Endothelial cell of umbilical vein (primary cell): ENCODE measurements around the gene VPS13A. TPM values are rescaled to one million over a fixed set of nuclear protein-coding genes. Genes with fewer than 3 reads are reported as not detected.

Source experiments
- BruUV-seq: library from RNA; stranded (reverse); fragments of 400-500 nt; replicated peaks from 2 replicates; lab custom pipeline; 2021; lab: Mats Ljungman, UMichigan
- CTCF ChIA-PET: fragments of 300-600, 350-600 bp; sonication (Branson Sonifier 250); formaldehyde crosslinking; loops from one replicate; lab custom pipeline; 2021; ENCODE audit warnings: antibody characterized with exemption, inconsistent platforms; lab: Charles Lee
- POLR2A ChIA-PET: fragments of 300-600, 350-600 bp; sonication (Branson Sonifier 250); formaldehyde crosslinking; loops from one replicate; lab custom pipeline; 2021; ENCODE audit warnings: antibody characterized with exemption, inconsistent platforms; lab: Charles Lee
- DNase-seq: peaks from one replicate; pipeline ENCODE4 v3.0.0-alpha.2; 2011; ENCODE audit warnings: low read depth, low spot score
- FAIRE-seq: peaks from 2 replicates; lab custom pipeline; 2011; peaks lifted over from hg19 to GRCh38; lab: Jason Lieb, UNC
- H2AFZ ChIP-seq: 2 replicates; pipeline ENCODE4 v1.6.0; 2012; ENCODE audit warnings: low read depth, low read length, control low read depth, inconsistent platforms
- H3K27ac ChIP-seq: 2 replicates; pipeline ENCODE4 v1.5.1; 2011; ENCODE audit warnings: low read depth, mild to moderate bottlenecking, control low read depth, low read length, moderate library complexity; ENCODE audit not compliant: insufficient read depth
- H3K27me3 ChIP-seq, 2 experiments: 2 replicates each; pipeline versions ENCODE4 v1.6.0 to v1.6.1; 2011; ENCODE audit warnings: low read length in 2 of 2, mixed read lengths in 1 of 2; ENCODE audit not compliant: control insufficient read depth in 2 of 2, insufficient read depth in 2 of 2
- H3K36me3 ChIP-seq, 2 experiments: 2 replicates in 1 of 2; 3 replicates in 1 of 2; pipeline ENCODE4 v1.5.1; 2011; ENCODE audit warnings: low read length in 2 of 2, mild to moderate bottlenecking in 1 of 2, moderate library complexity in 1 of 2; ENCODE audit not compliant: control insufficient read depth in 2 of 2, insufficient read depth in 2 of 2; ENCODE audit errors: extremely low read depth in 1 of 2
- H3K4me1 ChIP-seq: 3 replicates; pipeline ENCODE4 v1.5.1; 2011; ENCODE audit warnings: mild to moderate bottlenecking, low read length; ENCODE audit not compliant: control insufficient read depth, insufficient read depth; ENCODE audit errors: extremely low read depth
- H3K4me2 ChIP-seq: 2 replicates; pipeline ENCODE4 v1.6.1; 2011; ENCODE audit warnings: low read length, control low read depth, mixed read lengths; ENCODE audit not compliant: insufficient read depth
- H3K4me3 ChIP-seq, 3 experiments: fragments of 200-600 bp in 1 of 3; sonication (generic), shearing (Covaris generic) in 1 of 3; replicated peaks in 1 of 3; 2 replicates each; pipeline ENCODE4 v1.5.1; 2011 to 2016; ENCODE audit warnings: control low read depth in 3 of 3, low read length in 3 of 3, mild to moderate bottlenecking in 2 of 3, inconsistent platforms in 1 of 3, low read depth in 1 of 3, moderate library complexity in 1 of 3; ENCODE audit not compliant: insufficient read depth in 1 of 3
- H3K79me2 ChIP-seq: 2 replicates; pipeline ENCODE4 v1.6.0; 2012; ENCODE audit warnings: low read length, inconsistent platforms; ENCODE audit not compliant: control insufficient read depth, insufficient read depth
- H3K9ac ChIP-seq: replicated peaks from 2 replicates; pipeline ENCODE3; 2011; ENCODE audit warnings: low read length, control low read depth; ENCODE audit not compliant: insufficient read depth; ENCODE audit errors: extremely low read depth
- H3K9me1 ChIP-seq: replicated peaks from 3 replicates; pipeline ENCODE4 v1.6.0; 2011; ENCODE audit warnings: mild to moderate bottlenecking, low read length; ENCODE audit not compliant: control insufficient read depth, insufficient read depth; ENCODE audit errors: extremely low read depth
- H3K9me3 ChIP-seq: replicated peaks from 2 replicates; pipeline ENCODE4 v1.5.1; 2012; ENCODE audit warnings: low read length, inconsistent platforms; ENCODE audit not compliant: control insufficient read depth, insufficient read depth
- H4K20me1 ChIP-seq: replicated peaks from 2 replicates; pipeline ENCODE3; 2011; ENCODE audit warnings: mild to moderate bottlenecking, low read length; ENCODE audit not compliant: control insufficient read depth, insufficient read depth; ENCODE audit errors: extremely low read depth
- EZH2 ChIP-seq: IDR thresholded peaks from 2 replicates; pipeline ENCODE4 v1.6.1; 2012; ENCODE audit warnings: borderline replicate concordance, low read depth, mild to moderate bottlenecking, moderate library complexity, low read length, inconsistent platforms; ENCODE audit not compliant: severe bottlenecking
- FOS ChIP-seq: IDR thresholded peaks from 2 replicates; pipeline ENCODE4 v1.6.1; 2011; ENCODE audit warnings: mild to moderate bottlenecking, low read length, moderate library complexity, borderline replicate concordance; ENCODE audit not compliant: insufficient read depth
- GATA2 ChIP-seq: IDR thresholded peaks from 2 replicates; pipeline ENCODE4 v1.7.0; 2011; ENCODE audit warnings: low read depth, mild to moderate bottlenecking, moderate library complexity, mixed read lengths, low read length; ENCODE audit not compliant: insufficient read length, insufficient read depth
- POLR2A ChIP-seq: IDR thresholded peaks from 2 replicates; pipeline ENCODE4 v1.6.1; 2012; ENCODE audit warnings: low read depth, mild to moderate bottlenecking, control low read depth, low read length
- dilution Hi-C: fragments of 300-500 bp; cut with MboI; formaldehyde crosslinking; loops from one replicate; pipeline ENCODE4 v1.15.0; 2019; ENCODE audit warnings: low sequenced_read_pairs; ENCODE audit not compliant: extremely low pct_ligation_motif_present
- intact Hi-C: fragments of 100-400 bp; cut with micrococcal nuclease; formaldehyde crosslinking; loops from one replicate; pipeline ENCODE4 v1.10.0; 2022
- polyA plus RNA-seq, 4 experiments: library from polyadenylated mRNA; depleted of rRNA in 3 of 4; stranded (reverse) in 3 of 4; unstranded in 1 of 4; fragments of >200 nt; gene quantifications; 2 replicates each; pipeline versions ENCODE4 v1.2.1 to v1.2.3, GENCODE V29; 2011 to 2012; ENCODE audit warnings: missing spikeins in 1 of 4
- total RNA-seq: library from RNA; stranded (reverse); gene quantifications from 2 replicates; pipeline ENCODE4 v1.2.3, GENCODE V29; 2021
- TF ChIP-seq, protein P1 (sequence below), 2 donors: IDR thresholded peaks; 1 replicate in 1 of 2; 2 replicates in 1 of 2; pipeline ENCODE4 v1.5.1; 2011; ENCODE audit warnings: low read length in 2 of 2, mild to moderate bottlenecking in 2 of 2, moderate library complexity in 2 of 2, control low read depth in 1 of 2, inconsistent platforms in 1 of 2, low read depth in 1 of 2; ENCODE audit not compliant: insufficient read depth in 1 of 2; ENCODE audit errors: extremely low read depth in 1 of 2

Gene VPS13A
- total and polyA plus RNA-seq, 2 donors (not counting 3 experiments of a cell fraction or from before 2014, with no cell fraction given) = 4.7 to 33.3 TPM

DNA sequence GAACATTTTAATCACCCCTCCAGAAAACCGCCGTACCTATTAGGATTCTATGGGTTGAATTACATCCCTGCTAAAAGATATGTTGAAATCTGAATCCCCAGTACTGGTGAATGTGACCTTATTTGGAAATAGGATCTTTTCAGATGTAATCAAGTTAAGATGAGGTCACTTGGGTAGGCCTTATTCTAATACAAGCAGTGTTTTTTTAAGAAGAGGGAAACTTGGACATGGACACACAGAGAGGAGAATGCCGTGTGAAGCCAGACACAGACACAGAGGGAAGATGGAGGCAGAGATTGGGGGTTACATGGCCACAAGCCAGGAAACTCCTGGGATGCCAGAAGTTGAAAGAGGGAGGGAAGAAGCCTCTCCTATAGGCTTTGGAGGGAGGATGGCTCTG is 287.3 kb downstream of the VPS13A start:
- CTCF ChIA-PET = interaction anchor here (5.0 kb wide), 1 partner anchor 8 kb away, joined by 21 read pairs; no protein-coding TSS in a partner anchor
- FAIRE-seq = no peak

More for the DNA sequence above, 287.3 kb downstream of the VPS13A start:
- Histone ChIP-seq H3K9me3 (no peaks in the 10 kb centered on the region), H3K9ac (no peak overlapping the region), H3K36me3 (no peaks in the 10 kb centered on the region), H3K9me1 (no peaks in the 10 kb centered on the region), H4K20me1 (no peaks in the 10 kb centered on the region), H3K27me3 (peaks cover 0 to 2% of the 10 kb centered on the region in 2 experiments), H3K4me2 (no peak overlapping the region), H3K4me3 (no peak overlapping the region), H3K27ac (no peak overlapping the region), H3K79me2 (no peaks in the 10 kb centered on the region), H3K4me1 (no peaks in the 10 kb centered on the region), H2AFZ (no peak overlapping the region)
- POLR2A ChIA-PET = no interaction called here
- no peak for DNase-seq
- intact Hi-C loops (no loop called here), dilution Hi-C loops (no loop called here)
- BruUV-seq = no TSS peak
- TF ChIP-seq EZH2 (no peak), FOS (no peak), GATA2 (no peak), POLR2A (no peak)
- TF ChIP-seq, protein P1, sequence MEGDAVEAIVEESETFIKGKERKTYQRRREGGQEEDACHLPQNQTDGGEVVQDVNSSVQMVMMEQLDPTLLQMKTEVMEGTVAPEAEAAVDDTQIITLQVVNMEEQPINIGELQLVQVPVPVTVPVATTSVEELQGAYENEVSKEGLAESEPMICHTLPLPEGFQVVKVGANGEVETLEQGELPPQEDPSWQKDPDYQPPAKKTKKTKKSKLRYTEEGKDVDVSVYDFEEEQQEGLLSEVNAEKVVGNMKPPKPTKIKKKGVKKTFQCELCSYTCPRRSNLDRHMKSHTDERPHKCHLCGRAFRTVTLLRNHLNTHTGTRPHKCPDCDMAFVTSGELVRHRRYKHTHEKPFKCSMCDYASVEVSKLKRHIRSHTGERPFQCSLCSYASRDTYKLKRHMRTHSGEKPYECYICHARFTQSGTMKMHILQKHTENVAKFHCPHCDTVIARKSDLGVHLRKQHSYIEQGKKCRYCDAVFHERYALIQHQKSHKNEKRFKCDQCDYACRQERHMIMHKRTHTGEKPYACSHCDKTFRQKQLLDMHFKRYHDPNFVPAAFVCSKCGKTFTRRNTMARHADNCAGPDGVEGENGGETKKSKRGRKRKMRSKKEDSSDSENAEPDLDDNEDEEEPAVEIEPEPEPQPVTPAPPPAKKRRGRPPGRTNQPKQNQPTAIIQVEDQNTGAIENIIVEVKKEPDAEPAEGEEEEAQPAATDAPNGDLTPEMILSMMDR (IDR thresholded peaks at IDR 0.05; ENCODE audit: extremely low read depth in 1 of 2, insufficient read depth in 1 of 2, low read depth in 1 of 2, low read length in 2 of 2) = no peak
